ENCODE data around the gene SIM2. TPM values are rescaled to one million over a fixed set of nuclear protein-coding genes. Genes with fewer than 3 reads are reported as not detected.

SIM2 gene
- total and polyA plus RNA-seq, 2 of the 13 experiments (the other 11 are each of a cell fraction or from before 2014, with no cell fraction given) = 0.36 to 0.53 TPM

GRCh38 chr21:36791180-36791579 lies 92.3 kb downstream of the SIM2 start (continued):
- no peak for TF ChIP-seq ZNF770 (CRISPR knock-in tag; IDR thresholded peaks at IDR 0.05)
- TF ChIP-seq HNF4G (IDR thresholded peaks at IDR 0.05; ENCODE audit: borderline replicate concordance, low read depth, low read length) = no peak
- TF ChIP-seq HNF4G (CRISPR knock-in tag; IDR thresholded peaks at IDR 0.05; ENCODE audit: borderline replicate concordance, low read depth) = no peak
- no peak for TF ChIP-seq ZNF83 (CRISPR knock-in tag; IDR thresholded peaks at IDR 0.05; ENCODE audit: borderline replicate concordance)
- no peak for TF ChIP-seq ZNF7 (CRISPR knock-in tag; IDR thresholded peaks at IDR 0.05)
- TF ChIP-seq JDP2 (CRISPR knock-in tag; IDR thresholded peaks at IDR 0.05; ENCODE audit: borderline replicate concordance) = no peak
- no peak for TF ChIP-seq ETV5 (CRISPR knock-in tag; IDR thresholded peaks at IDR 0.05; ENCODE audit: borderline replicate concordance)
- TF ChIP-seq MNT (IDR thresholded peaks at IDR 0.05) = no peak
- no peak for TF ChIP-seq EHMT2 (IDR thresholded peaks at IDR 0.05; ENCODE audit: borderline replicate concordance, low read depth, low read length)

- POLR2A ChIA-PET = no interaction called here
- Histone ChIP-seq H3K79me2 (ENCODE audit: insufficient read depth, low read length) (no peaks in the 10 kb centered on the region), H3K4me2 (ENCODE audit: low read depth, low read length) (no peak overlapping the region), H3K27me3 (ENCODE audit: control insufficient read depth in 1 of 2, insufficient read depth in 2 of 2, low read length in 2 of 2) (no peaks in the 10 kb centered on the region), H4K20me1 (ENCODE audit: insufficient read depth, low read length) (no peaks in the 10 kb centered on the region), H3K27ac (ENCODE audit: extremely low read length, insufficient read depth, low read length) (no peak overlapping the region), H3K9ac (ENCODE audit: insufficient read depth, low read depth, low read length) (no peak overlapping the region), H3K9me3 (ENCODE audit: low read length) (no peaks in the 10 kb centered on the region), H3K36me3 (replicated peaks in 1 of 2; ENCODE audit: control insufficient read depth in 1 of 2, insufficient read depth in 2 of 2, low read length in 2 of 2) (no peaks in the 10 kb centered on the region), H3K4me1 (ENCODE audit: insufficient read depth, low read length) (no peaks in the 10 kb centered on the region), H2AFZ (ENCODE audit: low read length) (no peak overlapping the region), H3K4me3 (replicated peaks in 1 of 3; ENCODE audit: insufficient read depth in 1 of 3, low read depth in 2 of 3, low read length in 3 of 3) (no peak overlapping the region)
- in situ Hi-C loops (cut with HindIII; ENCODE audit: extremely low pct_ligation_motif_present, low pct_unique_long_range_greater_than_20kb) = no loop called here
- intact Hi-C loops (cut with micrococcal nuclease; ENCODE audit: unreplicated experiment) = no loop called here
- no peak for ATAC-seq
- BruUV-seq (replicated peaks) = no TSS peak
- DNase-seq (ENCODE audit: low spot score) = no peak
- CTCF ChIA-PET (ENCODE audit: low intra/inter-chr PET ratio, low total read pairs) = no interaction called here
- WGBS (ENCODE audit: low lambda C conversion rate) = 89% methylated on average over 14 of the region's 21 CpGs
- FAIRE-seq = no peak
- TF ChIP-seq TCF7 (IDR thresholded peaks at IDR 0.05; ENCODE audit: low read depth) = no peak
- no peak for TF ChIP-seq POGK (CRISPR knock-in tag; conservative IDR thresholded peaks at IDR 0.05)
- no peak for TF ChIP-seq SUZ12 (IDR thresholded peaks at IDR 0.05; ENCODE audit: low read depth, low read length)
- TF ChIP-seq IRF2 (CRISPR knock-in tag; IDR thresholded peaks at IDR 0.05) = no peak
- TF ChIP-seq ZSCAN22 (CRISPR knock-in tag; IDR thresholded peaks at IDR 0.05) = no peak
- TF ChIP-seq ATF7-NPFF (CRISPR knock-in tag; IDR thresholded peaks at IDR 0.05; ENCODE audit: low read depth) = no peak
- TF ChIP-seq ESRRA (CRISPR knock-in tag; IDR thresholded peaks at IDR 0.05; ENCODE audit: low read depth) = no peak
These were observed 93.0 kb downstream of the SIM2 start for GRCh38 chr21:36791695-36792470.

Data from HepG2 (cell line).